HG03097 (cell line): ENCODE results near the gene BNC2.
"Not testable (repeated sequence)": the region's sequence is repeated elsewhere in the genome, so short reads cannot be mapped to it uniquely, and the experiment has no call there.

Experiments
- ATAC-seq: cut with Tn5 transposase; IDR thresholded peaks from one replicate; pipeline ENCODE4 v1.9.1; 2021; ENCODE audit not compliant: unreplicated experiment, low FRiP score

BNC2 gene

DNA sequence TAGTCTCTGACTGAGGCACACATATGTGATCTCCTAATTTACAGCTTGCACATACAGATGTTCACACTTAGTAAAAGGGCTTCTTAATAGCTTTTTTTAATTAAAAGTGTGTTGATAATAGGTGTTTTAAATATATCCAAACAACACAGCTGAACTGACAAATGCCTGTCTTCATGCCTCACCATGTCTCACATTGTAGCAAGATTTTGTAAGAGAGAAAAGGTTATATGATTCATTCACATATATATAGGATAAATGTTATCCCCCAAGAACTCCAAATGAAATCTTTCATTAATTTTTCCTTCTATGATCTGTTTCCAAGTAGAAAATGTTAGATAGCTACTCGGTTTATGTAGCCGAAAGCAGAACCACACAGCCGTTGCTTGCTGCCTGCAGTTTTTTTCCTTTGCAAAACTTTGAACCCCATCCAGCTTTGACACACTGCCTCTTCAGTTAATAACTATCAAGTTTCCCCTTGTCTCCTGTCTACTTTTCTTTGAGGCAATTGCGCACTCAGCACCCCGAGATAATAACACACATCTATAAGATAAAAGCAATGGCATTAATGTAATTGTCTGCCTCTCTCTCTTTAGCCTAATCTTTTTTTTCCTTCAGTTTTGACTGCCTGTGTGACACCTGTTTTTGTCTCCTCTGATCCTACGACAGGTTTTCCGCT is 299.2 kb downstream of the BNC2 start:
- no peak for ATAC-seq

DNA sequence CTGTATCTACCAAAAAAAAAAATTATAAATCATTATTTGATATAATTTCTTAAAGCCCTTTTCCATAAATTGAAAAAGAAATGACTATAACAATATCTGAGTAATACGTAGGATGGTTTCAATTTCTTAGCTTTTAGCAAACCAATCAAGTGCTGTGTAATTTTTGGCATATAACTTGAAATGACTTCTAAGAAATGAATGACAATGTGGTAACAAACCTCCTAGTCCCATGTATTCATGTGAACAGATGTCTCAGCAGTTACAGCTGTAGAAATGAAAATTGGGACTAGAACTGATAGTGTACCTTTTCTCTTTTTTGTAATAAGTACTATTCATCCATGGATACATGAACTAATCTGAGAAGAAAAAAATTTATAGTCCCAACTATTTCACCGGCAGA is 307.0 kb downstream of the BNC2 start:
- no peak for ATAC-seq

DNA sequence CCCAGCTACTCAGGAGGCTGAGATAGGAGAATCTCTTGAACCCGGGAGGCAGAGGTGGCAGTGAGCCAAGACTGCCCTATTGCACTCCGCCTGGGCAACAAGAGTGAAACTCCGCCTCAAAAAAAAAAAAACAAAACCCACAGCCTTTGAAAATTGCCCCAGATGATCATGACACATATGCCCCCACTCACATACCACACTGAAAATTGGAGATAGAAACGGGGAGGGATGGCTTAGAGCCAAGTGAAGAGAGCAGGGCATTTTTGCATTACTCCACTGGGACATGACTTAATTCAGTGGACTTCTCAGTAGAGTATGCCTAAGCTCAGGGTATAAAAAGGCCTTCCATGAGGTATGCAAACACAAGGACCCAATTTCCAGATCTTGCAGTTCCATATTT is 309.3 kb downstream of the BNC2 start:
- no peak for ATAC-seq

DNA sequence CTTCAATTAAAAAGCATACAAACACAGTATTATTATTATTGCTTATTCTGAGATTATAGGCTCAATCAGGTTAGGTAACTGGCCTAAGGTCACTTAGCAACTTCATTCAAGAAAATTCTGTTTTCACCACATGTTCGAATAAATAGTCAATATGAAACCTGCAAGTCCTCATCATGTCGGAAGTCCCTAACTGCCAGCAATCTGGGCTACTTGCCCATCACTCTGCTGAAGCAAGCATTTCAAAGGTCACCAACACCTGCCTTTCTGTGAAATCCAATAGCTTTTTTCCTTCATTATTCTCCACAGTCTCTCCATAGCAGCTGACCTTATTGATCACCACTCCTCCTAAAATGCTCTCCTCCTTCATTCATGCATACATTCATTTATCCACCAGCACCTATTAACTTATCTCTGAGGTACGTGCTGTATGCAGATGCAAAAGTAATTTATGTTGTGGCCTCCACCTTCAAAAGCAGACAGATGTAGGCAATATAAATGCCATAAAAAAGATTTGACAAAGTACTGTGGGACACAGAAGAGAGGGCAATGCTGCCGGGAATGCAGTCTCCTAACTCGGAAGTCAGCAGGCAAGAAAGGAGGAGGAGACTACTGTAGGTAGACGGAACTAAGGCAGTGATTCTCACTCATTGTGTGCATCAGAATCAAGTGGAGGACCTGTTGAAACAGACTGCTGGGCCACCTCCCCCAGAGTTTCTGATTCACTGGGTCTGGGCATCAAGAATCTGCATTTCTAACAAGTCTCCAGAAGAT is 310.9 kb downstream of the BNC2 start:
- ATAC-seq: no peak

DNA sequence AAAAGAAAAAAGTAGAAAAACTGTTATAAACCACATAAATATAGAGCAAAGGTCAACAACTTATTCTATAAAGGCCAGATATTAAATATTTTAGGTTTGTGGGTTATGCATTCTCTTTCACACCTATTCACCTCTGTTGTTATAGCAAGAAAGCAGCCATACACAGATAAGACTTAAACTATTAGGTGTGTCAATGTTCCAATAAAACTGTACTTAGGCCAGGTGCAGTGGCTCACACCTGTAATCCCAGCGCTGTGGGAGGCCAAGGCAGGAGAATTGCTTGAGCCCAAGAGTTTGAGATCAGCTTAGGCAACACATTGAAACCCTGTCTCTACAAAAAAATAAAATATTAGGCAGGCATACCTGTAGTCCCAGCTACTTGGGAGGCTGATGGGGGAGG is 314.7 kb downstream of the BNC2 start:
- ATAC-seq: no peak

DNA sequence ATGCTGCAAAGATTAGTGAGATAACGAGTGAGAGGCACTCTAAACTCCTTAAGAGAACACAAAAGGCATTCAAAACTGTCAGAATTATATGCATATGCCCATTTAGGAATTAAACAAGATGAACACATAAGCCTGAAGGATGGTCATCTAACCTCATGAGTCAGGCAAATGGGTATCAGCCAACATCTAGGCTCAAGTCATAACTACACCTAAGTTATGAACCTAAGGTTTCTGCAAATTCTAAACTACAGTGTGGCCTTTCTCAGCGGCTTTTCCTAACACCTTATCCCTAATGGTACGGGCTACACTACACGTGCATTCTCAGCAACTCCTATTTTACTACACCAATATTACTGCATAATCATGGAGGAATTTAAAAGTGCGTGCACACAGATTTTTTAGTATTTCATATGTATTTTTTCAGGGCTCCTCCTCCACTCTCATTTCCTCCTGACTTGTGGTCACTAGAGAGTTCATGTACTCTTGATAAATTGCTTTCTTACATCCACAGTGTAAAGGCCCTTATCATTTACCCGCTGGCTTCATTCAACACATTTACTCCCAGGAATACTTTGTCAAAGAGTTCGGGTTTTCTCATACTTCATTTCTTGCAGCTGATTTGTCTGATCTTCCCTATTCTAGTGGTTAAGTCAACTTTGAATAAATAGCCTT is 316.5 kb downstream of the BNC2 start:
- ATAC-seq: no peak

DNA sequence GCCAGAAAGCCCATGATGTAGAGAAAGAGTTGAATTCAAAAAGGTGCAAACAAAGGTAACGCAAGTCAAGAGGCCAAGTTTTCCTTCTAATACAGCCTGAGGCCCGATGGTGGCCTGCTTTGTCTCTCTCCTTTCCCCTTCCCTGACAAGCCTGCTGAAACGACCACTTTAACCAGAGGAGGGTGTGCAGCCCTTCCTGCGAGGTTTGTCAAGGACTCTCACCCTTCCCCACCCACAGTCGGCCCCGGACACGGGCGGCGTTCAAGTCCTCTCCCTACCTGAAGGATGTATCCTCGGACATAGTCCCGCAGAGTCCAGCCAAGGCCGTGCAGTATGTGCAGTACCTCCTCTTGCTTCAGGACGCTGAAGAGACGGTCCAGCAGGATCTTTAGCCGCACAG is 318.2 kb downstream of the BNC2 start:
- no peak for ATAC-seq

DNA sequence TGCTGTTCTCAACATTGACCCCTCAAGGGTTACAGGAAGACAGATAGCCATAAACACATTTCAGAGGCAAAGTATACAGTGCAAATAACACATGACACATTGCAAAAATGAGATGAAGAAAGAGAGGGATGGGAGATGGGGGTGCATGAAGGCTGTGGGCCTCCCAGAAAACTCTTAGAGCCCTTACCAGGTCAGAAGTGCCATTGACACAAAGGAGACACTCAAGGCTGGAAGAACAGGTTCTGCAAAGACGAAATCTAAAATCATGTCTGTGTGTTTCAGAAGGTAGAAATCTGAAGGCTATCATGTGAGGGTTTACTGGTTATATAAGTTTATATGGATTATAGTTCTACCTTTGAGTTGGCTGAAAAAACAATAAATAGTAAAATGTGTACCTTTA is 318.8 kb downstream of the BNC2 start:
- no peak for ATAC-seq

DNA sequence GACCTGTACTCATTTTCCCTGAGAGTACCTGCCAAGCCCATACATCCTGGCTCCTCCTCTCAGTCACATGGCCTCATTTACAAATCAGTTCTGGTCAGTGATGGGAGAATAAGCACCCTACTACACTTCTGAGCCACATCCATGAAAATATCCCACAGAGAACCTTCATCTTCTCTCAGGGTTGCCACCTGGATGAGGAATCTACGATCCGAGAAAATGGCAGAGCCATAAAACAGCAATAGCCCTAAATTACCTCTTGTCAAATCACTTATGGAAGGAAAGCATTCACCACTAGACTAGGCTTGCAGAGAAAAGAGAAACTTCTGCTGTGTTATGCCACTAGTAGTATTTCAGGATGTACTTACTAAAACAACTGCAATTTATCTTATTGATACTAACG is 324.8 kb downstream of the BNC2 start:
- ATAC-seq: no peak

DNA sequence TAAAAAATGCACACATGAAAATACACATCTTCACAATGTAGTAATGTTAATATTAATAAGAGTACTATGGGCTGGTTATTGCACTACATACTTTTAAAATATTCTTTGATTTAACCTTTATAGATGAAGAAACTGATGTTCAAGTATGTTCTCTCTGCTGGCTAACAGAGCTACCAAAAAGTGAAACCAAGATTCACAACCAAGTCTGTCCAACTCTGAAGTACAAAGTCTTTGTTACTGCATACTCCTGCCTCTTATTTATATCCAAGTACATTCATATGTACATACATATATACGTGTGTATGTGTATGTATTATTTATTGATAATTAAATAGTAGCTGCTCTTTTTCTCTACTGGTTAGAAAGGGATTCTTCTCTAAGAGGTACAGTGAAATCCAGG is 325.6 kb downstream of the BNC2 start:
- ATAC-seq: no peak

DNA sequence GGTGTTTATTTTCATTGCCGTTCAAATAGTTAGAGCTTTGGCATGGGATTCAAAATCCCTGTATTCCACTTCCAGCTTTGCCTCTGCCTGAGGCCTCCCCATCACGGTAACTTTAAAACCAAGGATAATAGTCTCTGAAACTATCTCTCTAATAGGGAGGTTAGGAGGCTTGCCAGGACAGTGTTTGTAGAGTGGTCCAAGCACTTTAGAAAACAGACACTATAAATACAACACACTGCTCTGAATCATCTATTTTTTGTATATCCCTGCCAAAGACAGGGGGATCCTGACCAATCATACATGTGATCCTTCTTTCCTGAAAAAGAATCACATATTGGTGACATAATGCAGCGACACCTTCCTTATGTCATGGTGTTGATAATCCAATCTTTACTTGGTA is 326.8 kb downstream of the BNC2 start:
- no peak for ATAC-seq

DNA sequence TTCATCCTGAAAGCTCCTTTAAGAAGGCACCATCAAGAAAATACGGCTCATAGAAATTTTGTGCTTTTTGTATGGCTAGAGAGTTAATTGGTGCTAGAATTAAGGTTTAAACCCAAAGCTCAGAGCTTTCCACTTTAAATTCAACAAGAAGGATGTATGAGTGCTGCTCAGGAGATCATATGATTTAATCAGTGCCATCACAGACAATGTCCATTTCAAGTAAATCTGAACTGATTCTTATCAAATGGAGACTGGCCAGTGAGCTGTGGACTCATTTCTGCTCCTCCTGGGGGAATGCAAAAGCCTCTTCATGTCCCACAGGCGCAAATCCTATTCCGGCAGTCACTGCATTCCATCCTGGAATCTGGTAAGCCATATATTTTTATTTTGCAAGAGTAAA is 327.2 kb downstream of the BNC2 start:
- no peak for ATAC-seq

DNA sequence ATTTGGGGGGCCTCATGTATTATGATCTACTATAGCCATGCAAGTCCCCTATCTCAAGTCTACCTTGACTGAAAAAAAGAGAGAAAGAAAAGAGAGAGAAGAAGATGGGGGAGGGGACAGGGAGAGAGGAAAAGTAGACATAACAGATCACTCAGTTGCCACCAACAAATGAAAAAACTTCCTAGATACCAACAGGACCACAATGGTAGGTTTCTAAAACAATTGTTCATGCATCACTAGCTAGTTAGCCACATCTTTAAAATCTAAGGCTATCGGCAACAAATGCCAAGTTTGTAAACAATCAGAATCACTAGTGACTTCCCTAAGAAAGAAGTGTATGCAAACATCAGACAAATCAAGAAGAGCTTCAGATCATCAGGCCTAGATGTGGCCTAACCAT is 328.2 kb downstream of the BNC2 start:
- ATAC-seq: no peak

DNA sequence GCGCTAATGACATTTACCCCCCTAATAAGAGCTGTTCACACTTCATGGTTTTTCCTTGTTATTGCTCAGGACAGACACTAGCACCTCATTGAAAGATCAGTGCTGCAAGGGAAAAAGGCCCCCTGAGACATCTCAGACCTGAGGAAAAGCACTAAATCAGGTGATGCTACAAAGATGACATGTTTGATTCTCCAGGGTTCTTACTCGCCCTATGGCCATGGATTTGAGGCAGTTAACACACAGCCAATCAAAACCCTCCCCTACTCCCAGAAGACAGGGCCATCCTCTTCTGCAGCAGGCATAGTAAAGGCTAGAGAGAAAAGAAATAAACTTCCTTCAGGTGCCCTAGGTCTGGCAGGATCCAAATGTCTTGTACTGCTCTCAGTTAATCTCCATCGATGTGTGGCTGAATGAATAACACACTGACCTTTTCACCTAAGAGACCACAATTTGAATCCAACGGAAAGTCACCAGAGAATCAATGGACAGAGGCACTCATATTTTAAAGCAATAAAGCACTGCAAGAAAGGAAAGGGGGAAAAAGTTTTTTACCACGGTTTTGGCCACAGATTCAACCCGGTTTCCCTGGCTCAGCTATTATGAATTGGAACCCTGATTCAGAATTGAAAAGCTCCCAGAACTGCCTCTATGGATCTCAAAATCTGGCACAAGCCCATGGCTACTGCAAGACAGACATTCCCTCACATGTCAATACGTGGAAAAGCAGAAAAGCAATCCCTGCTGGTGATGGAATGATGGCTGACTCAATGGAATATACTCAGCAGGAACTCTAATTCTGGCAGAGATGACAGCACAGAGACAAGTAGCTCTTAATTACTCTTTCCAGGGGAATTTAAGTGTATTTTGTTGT is 329.5 kb downstream of the BNC2 start:
- ATAC-seq: no peak

DNA sequence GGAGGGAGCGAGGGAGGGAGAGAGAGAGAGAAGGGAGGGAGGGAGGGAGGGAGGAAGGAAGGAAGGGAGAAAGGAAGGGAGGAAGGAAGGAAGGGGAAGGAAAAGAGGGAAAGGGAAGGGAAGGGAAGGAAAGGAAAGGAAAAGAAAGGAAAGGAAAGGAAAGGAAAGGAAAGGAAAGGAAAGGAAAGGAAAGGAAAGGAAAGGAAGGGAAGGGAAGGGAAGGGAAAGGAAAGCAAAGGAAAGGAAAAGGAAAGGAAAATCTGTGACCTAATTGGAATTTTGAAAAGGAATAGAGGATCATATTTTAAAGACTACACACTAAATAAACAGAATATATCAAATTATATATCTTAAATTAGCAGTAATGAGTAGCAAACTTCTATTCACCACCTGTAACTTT is 330.8 kb downstream of the BNC2 start:
- not testable (repeated sequence) for ATAC-seq

DNA sequence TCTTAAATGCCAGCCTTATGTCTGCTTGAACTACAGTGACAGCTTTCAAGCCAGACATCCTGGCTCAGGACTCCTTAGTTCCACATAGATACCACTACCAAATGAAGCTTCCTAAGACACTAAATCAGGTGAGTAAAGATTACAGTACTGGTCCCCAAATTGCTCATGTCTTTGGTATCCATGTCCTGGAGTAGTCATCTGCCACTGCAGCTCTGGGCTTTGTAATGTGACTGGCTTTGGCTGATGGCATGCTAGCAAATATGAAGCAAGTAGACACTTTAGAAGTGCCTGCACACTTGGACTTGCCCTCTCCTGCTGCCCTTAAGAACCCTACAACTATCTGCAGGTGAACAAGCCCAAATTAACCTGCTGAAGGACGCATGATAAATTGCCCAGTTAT is 334.9 kb downstream of the BNC2 start:
- no peak for ATAC-seq

DNA sequence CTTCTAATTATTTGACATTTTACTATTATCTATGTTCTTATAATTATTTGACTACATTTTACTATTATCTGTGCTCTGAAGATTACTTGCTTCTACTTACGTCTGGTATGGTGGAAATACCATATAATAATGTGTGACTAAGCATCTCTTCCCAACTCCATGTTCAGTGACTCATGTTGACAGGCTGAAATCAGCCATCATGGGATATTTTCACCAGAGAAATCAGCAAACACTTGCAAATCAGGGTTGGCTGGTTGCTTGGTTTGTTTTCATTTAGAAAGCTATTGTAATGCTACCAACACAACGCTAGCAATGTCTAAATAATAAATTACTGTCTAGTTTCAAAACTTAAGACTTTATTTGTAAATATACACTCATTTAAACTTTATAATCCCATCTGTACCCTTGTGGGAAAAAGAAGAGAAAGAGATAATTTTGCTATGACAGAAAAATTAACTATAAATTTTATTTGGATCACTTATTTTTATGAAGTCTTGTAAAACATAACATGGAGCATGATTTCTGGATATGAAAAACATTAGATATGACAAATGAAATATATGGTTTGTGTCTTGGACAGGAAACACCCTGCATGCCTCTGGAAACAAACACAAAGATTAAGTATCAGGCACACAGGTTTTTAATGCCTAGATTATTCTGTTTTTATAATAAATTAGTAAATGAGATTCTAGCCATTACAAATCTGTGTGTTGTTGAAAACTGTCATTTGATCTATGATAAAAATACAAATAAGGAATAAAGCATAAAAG is 337.6 kb downstream of the BNC2 start:
- no peak for ATAC-seq

DNA sequence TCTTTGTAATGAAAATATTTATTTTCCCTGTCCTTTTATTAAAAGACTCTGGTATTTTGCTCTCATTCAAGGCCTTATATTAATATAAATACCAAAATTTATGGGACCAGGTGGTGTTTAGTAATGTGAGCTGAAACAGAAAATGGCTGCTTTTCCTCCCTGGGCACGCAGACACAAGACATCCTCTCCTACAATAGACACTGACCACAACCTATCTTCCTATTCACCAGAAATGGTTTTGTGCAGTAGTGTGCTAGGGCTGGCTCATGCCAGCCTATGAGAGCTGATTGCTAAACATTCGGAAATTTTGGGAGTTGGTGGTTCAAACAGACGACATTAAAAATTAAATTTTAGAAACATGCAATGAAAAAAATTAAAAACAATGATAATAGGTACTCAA is 338.2 kb downstream of the BNC2 start:
- no peak for ATAC-seq

DNA sequence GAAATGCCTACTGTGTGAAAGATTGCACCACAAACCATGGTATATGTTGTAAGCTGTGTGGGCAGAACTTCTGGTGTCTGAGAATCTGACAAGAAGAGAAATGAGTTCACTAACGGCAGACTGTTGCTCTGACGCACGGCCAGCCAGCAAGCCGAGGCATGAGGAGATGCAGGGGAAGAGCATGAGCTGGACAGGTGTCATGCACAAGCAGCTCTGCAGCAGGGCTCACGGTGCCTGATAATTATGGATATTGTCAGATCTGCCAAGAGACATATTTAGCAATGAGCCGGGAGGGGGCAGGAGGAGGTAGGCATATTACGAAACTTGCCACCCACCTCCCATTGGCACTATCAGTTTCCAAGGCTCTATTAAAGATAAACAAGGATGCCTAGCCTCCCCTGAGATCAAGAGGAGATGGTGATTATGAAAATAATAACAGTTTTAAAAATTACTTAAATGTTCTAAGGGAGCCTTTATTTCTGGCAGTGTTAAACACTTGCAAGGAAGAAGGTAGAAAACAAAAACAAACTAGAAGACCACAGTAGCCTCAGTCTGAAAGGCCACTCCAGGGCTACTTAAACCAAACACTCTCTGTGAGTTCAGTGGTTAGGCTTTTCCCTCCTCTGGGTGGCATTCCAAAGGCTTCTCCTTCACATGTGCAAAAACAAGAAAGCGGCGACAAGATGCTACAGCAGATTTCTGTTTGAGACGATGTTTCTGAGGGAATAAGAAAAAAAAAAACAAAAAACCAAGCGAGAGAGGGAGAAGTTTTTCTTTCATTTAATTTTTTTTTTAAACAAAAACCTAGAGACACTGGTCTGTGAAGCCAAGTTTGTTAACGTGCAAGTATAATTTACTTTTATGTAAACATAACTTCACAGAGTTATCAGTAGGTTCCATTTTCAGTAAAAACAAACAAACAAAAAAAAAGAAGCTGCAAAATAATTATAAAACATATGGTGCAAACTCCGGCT is 339.5 kb downstream of the BNC2 start:
- no peak for ATAC-seq
